H1 (cell line): ENCODE results near the gene COL27A1. TPM values are rescaled to one million over a fixed set of nuclear protein-coding genes. Genes with fewer than 3 reads are reported as not detected.

Experiments used
- CTCF ChIA-PET: fragments of 300-600 bp; sonication (Branson Sonifier 250); formaldehyde crosslinking; loops from one replicate; lab custom pipeline; 2021; ENCODE audit not compliant: partially characterized antibody; lab: Charles Lee
- POLR2A ChIA-PET: fragments of 300-600 bp; sonication (Branson Sonifier 250); formaldehyde crosslinking; loops from one replicate; lab custom pipeline; 2021; ENCODE audit warnings: inconsistent platforms; ENCODE audit not compliant: partially characterized antibody; lab: Charles Lee
- DNase-seq, 2 experiments: peaks; one replicate each; pipeline versions ENCODE4 v3.0.0 to v3.0.0-alpha.2; 2010 to 2022; ENCODE audit warnings: low spot score in 2 of 2, low read depth in 1 of 2, mixed read lengths in 1 of 2
- FAIRE-seq: peaks from 2 replicates; lab custom pipeline; 2011; peaks lifted over from hg19 to GRCh38; lab: Jason Lieb, UNC
- H2AFZ ChIP-seq: 2 replicates; pipeline ENCODE4 v1.8.1; 2012; ENCODE audit warnings: low read length, inconsistent platforms
- H2AK5ac ChIP-seq: 2 replicates; pipeline ENCODE4 v1.6.1; 2013; ENCODE audit warnings: low read depth, low read length
- H2BK120ac ChIP-seq: replicated peaks from 2 replicates; pipeline ENCODE3; 2013; ENCODE audit warnings: low read depth, low read length, inconsistent platforms
- H2BK12ac ChIP-seq: 2 replicates; pipeline ENCODE4 v1.6.1; 2013; ENCODE audit warnings: low read depth, low read length
- H2BK15ac ChIP-seq: 2 replicates; pipeline ENCODE4 v1.6.1; 2013; ENCODE audit warnings: low read length
- H2BK20ac ChIP-seq: 2 replicates; pipeline ENCODE4 v1.6.1; 2013; ENCODE audit warnings: low read length
- H2BK5ac ChIP-seq: 2 replicates; pipeline ENCODE4 v1.6.1; 2013; ENCODE audit warnings: low read depth, low read length
- H3K14ac ChIP-seq: 2 replicates; pipeline ENCODE4 v1.6.1; 2013; ENCODE audit warnings: inconsistent platforms; ENCODE audit not compliant: insufficient read length
- H3K18ac ChIP-seq: 2 replicates; pipeline ENCODE4 v1.6.1; 2013; ENCODE audit warnings: low read length; ENCODE audit errors: extremely low read depth
- H3K23ac ChIP-seq: 2 replicates; pipeline ENCODE4 v1.6.1; 2013; ENCODE audit warnings: inconsistent platforms; ENCODE audit not compliant: insufficient read length
- H3K23me2 ChIP-seq: 2 replicates; pipeline ENCODE4 v1.6.1; 2013; ENCODE audit warnings: low read depth, low read length
- H3K27ac ChIP-seq: 2 replicates; pipeline ENCODE4 v1.6.1; 2011; ENCODE audit warnings: low read depth, low read length, inconsistent platforms
- H3K27me3 ChIP-seq, 4 experiments: replicated peaks in 1 of 4; 1 replicate in 1 of 4; 2 replicates in 3 of 4; pipeline versions ENCODE4 v1.6.1 to v1.8.1; 2011 to 2013; ENCODE audit warnings: low read length in 3 of 4, mild to moderate bottlenecking in 3 of 4, inconsistent platforms in 2 of 4, mixed read lengths in 2 of 4, moderate library complexity in 1 of 4; ENCODE audit not compliant: control insufficient read depth in 3 of 4, insufficient read depth in 3 of 4; ENCODE audit errors: extremely low read depth in 1 of 4
- H3K36me3 ChIP-seq, 4 experiments: 2 replicates each; pipeline versions ENCODE4 v1.6.1 to v1.8.1; 2011 to 2013; ENCODE audit warnings: mild to moderate bottlenecking in 4 of 4, low read length in 3 of 4, moderate library complexity in 2 of 4, control low read depth in 1 of 4, inconsistent platforms in 1 of 4; ENCODE audit not compliant: insufficient read depth in 4 of 4, control insufficient read depth in 2 of 4
- H3K4ac ChIP-seq: replicated peaks from 2 replicates; pipeline ENCODE3; 2013; ENCODE audit warnings: low read length, low read depth, mixed read lengths, inconsistent platforms; ENCODE audit not compliant: insufficient read length
- H3K4me1 ChIP-seq, 4 experiments: replicated peaks in 1 of 4; 1 replicate in 1 of 4; 2 replicates in 3 of 4; pipeline versions ENCODE4 v1.6.1 to v1.8.1; 2011 to 2013; ENCODE audit warnings: low read length in 3 of 4, inconsistent platforms in 2 of 4, mixed read lengths in 1 of 4; ENCODE audit not compliant: insufficient read depth in 4 of 4, control insufficient read depth in 3 of 4
- H3K4me2 ChIP-seq, 2 experiments: 2 replicates each; pipeline versions ENCODE4 v1.6.1 to v1.8.1; 2011 to 2013; ENCODE audit warnings: low read depth in 2 of 2, low read length in 2 of 2, control low read depth in 1 of 2, inconsistent platforms in 1 of 2, mild to moderate bottlenecking in 1 of 2; ENCODE audit not compliant: insufficient read depth in 1 of 2
- H3K4me3 ChIP-seq, 4 experiments: fragments of 200-600, 300-600 bp in 1 of 4; sonication (generic), shearing (Covaris generic), sonication (Bioruptor Twin) in 1 of 4; 2 replicates each; pipeline versions ENCODE4 v1.5.1 to v1.8.1; 2011 to 2016; ENCODE audit warnings: low read length in 4 of 4, low read depth in 3 of 4, control low read depth in 2 of 4, inconsistent platforms in 2 of 4, mild to moderate bottlenecking in 2 of 4, mixed read lengths in 1 of 4, moderate library complexity in 1 of 4; ENCODE audit not compliant: insufficient read depth in 2 of 4; ENCODE audit errors: extremely low read depth in 1 of 4
- H3K56ac ChIP-seq: replicated peaks from 2 replicates; pipeline ENCODE3; 2013; ENCODE audit warnings: low read depth, mild to moderate bottlenecking, mixed read lengths, low read length, inconsistent platforms; ENCODE audit not compliant: insufficient read length
- H3K79me1 ChIP-seq: 2 replicates; pipeline ENCODE4 v1.6.1; 2013; ENCODE audit warnings: low read depth, low read length, control low read depth
- H3K79me2 ChIP-seq, 2 experiments: 2 replicates each; pipeline versions ENCODE4 v1.6.1 to v1.8.1; 2012 to 2013; ENCODE audit warnings: low read length in 2 of 2, mild to moderate bottlenecking in 2 of 2, inconsistent platforms in 1 of 2; ENCODE audit not compliant: insufficient read depth in 2 of 2, control insufficient read depth in 1 of 2
- H3K9ac ChIP-seq, 4 experiments: replicated peaks in 1 of 4; 1 replicate in 1 of 4; 2 replicates in 3 of 4; pipeline versions ENCODE4 v1.6.1 to v1.8.1; 2011 to 2013; ENCODE audit warnings: low read depth in 3 of 4, low read length in 3 of 4, control low read depth in 2 of 4, mild to moderate bottlenecking in 2 of 4, moderate library complexity in 2 of 4, inconsistent platforms in 1 of 4; ENCODE audit errors: extremely low read depth in 1 of 4
- H3K9me3 ChIP-seq, 2 experiments: 2 replicates each; pipeline versions ENCODE4 v1.6.1 to v1.8.1; 2012 to 2013; ENCODE audit warnings: mild to moderate bottlenecking in 2 of 2, moderate library complexity in 2 of 2, control low read depth in 1 of 2, inconsistent platforms in 1 of 2, low read depth in 1 of 2, low read length in 1 of 2, mixed read lengths in 1 of 2; ENCODE audit not compliant: insufficient read depth in 2 of 2
- H4K20me1 ChIP-seq, 2 experiments: replicated peaks in 1 of 2; 2 replicates each; pipeline versions ENCODE3 to v1.8.1; 2011 to 2013; ENCODE audit warnings: inconsistent platforms in 2 of 2, low read length in 2 of 2, mild to moderate bottlenecking in 1 of 2; ENCODE audit not compliant: insufficient read depth in 2 of 2, control insufficient read depth in 1 of 2
- H4K5ac ChIP-seq: 2 replicates; pipeline ENCODE4 v1.6.1; 2013; ENCODE audit warnings: low read length, low read depth, mixed read lengths, inconsistent platforms; ENCODE audit not compliant: insufficient read length
- H4K8ac ChIP-seq: 2 replicates; pipeline ENCODE4 v1.8.0; 2013; ENCODE audit warnings: mild to moderate bottlenecking, moderate library complexity, low read length, inconsistent platforms; ENCODE audit not compliant: insufficient read depth; ENCODE audit errors: extremely low read depth
- H4K91ac ChIP-seq: replicated peaks from 2 replicates; pipeline ENCODE3; 2013; ENCODE audit warnings: low read length, mixed read lengths, inconsistent platforms; ENCODE audit not compliant: insufficient read length
- BRCA1 ChIP-seq: IDR thresholded peaks from 2 replicates; pipeline ENCODE4 v1.6.1; 2012; ENCODE audit warnings: low read depth, low read length, improper control_type of control experiment
- CHD2 ChIP-seq: IDR thresholded peaks from 2 replicates; pipeline ENCODE4 v1.6.1; 2012; ENCODE audit warnings: low read length, improper control_type of control experiment
- FOSL1 ChIP-seq: IDR thresholded peaks from 2 replicates; pipeline ENCODE4 v1.6.1; 2011; ENCODE audit warnings: mild to moderate bottlenecking, low read depth, low read length, moderate library complexity; ENCODE audit not compliant: insufficient read depth
- GABPA ChIP-seq: IDR thresholded peaks from 2 replicates; pipeline ENCODE4 v1.6.1; 2011; ENCODE audit warnings: mild to moderate bottlenecking, low read length, moderate library complexity, borderline replicate concordance; ENCODE audit not compliant: insufficient read depth
- JUN ChIP-seq: IDR thresholded peaks from 2 replicates; pipeline ENCODE4 v1.6.1; 2011; ENCODE audit warnings: low read depth, mild to moderate bottlenecking, improper control_type of control experiment, low read length
- KDM1A ChIP-seq: fragments of 200-600, 300-600 bp; sonication (generic); IDR thresholded peaks from 2 replicates; pipeline ENCODE4 v1.7.1; 2016; ENCODE audit warnings: mild to moderate bottlenecking, low read length, borderline replicate concordance
- MAFK ChIP-seq: IDR thresholded peaks from 2 replicates; pipeline ENCODE4 v1.6.1; 2012; ENCODE audit warnings: low read depth, mild to moderate bottlenecking, improper control_type of control experiment, low read length
- NANOG ChIP-seq: IDR thresholded peaks from 2 replicates; pipeline ENCODE4 v1.6.1; 2011; ENCODE audit warnings: low read length, low read depth, mild to moderate bottlenecking, inconsistent platforms; ENCODE audit not compliant: insufficient read depth, poor library complexity, severe bottlenecking
- RAD21 ChIP-seq, 2 experiments: IDR thresholded peaks in 1 of 2; conservative IDR thresholded peaks in 1 of 2; 2 replicates each; pipeline ENCODE4 v1.6.1; 2011; ENCODE audit warnings: low read depth in 2 of 2, low read length in 2 of 2, improper control_type of control experiment in 1 of 2, inconsistent platforms in 1 of 2, mild to moderate bottlenecking in 1 of 2, moderate library complexity in 1 of 2
- RBBP5 ChIP-seq: IDR thresholded peaks from 2 replicates; pipeline ENCODE4 v1.7.1; 2012; ENCODE audit warnings: low read depth, mild to moderate bottlenecking, inconsistent platforms, low read length, moderate library complexity, borderline replicate concordance
- TAF7 ChIP-seq: optimal IDR thresholded peaks from 2 replicates; pipeline ENCODE3; 2011; ENCODE audit warnings: low read depth, mild to moderate bottlenecking, inconsistent platforms, low read length, moderate library complexity, borderline replicate concordance
- WGBS, 2 experiments: shearing (Covaris generic) in 1 of 2; methylation state at CpG; one replicate each; pipeline versions ENCODE4 v1.1.6 to v1.1.7; 2013 to 2015; ENCODE audit warnings: low lambda C conversion rate in 2 of 2, mixed read lengths in 2 of 2, inconsistent platforms in 1 of 2, low coverage in 1 of 2, missing lambda C conversion rate in 1 of 2; ENCODE audit not compliant: insufficient replicate concordance in 2 of 2, insufficient coverage in 1 of 2, insufficient read length in 1 of 2; ENCODE audit errors: extremely low coverage in 1 of 2, missing lambda C conversion rate in 1 of 2; 5-methylcytosine and 5-hydroxymethylcytosine counted together
- polyA plus RNA-seq, 7 experiments: library from polyadenylated mRNA; depleted of rRNA in 3 of 7; stranded (reverse) in 5 of 7; unstranded in 2 of 7; fragments of >200 nt in 5 of 7; fragments of 200-250 nt in 2 of 7; gene quantifications; 1 replicate in 5 of 7; 2 replicates in 1 of 7; 4 replicates in 1 of 7; pipeline versions ENCODE4 v1.2.1 to v1.2.3, GENCODE V29; 2011 to 2013; ENCODE audit warnings: missing spikeins in 2 of 7, mixed read lengths in 2 of 7
- total RNA-seq: library from RNA; stranded (reverse); fragmentation: NEBNext Ultra II Directional; extraction: Animal tissue kit (Norgen Biotek cat#: 25700); gene quantifications from 2 replicates; pipeline ENCODE4 v1.2.1, GENCODE V29; 2021

COL27A1 gene
- total and polyA plus RNA-seq, 2 of the 8 experiments (the other 6 are each of a cell fraction or from before 2014, with no cell fraction given): 15.1 to 22.8 TPM

DNA sequence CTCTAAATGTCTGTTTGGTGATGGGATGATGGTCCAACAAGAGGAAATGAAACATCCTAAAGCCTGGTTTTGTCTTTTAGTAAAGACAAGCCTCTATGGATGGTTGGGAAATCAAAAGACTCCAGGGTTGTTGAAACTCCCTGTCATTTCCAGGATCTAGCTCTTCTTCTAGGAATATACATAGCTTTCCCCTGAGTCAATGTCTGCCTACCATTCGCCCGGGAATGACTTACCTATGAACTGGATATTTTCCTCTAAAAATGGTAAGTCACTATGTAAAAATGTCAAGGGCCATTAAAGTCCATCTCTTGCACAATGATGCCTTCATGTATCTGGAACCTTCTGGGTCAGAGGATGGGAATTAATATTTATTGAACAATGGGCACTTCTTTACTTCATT lies 45.2 kb upstream of the COL27A1 start:
- no peak for DNase-seq
- Histone ChIP-seq H2BK5ac (no peak overlapping the region), H3K4ac (no peak overlapping the region), H3K4me1 (peaks cover 0 to 9% (median 7%) of the 10 kb centered on the region in 4 experiments; a peak in 6 of 7 replicates), H3K79me2 (no peaks in the 10 kb centered on the region), H4K91ac (no peak overlapping the region), H3K27me3 (peaks cover 0 to 17% (median 5%) of the 10 kb centered on the region in 4 experiments; a peak in 3 of 7 replicates), H4K8ac (no peak overlapping the region), H2BK20ac (no peak overlapping the region), H3K18ac (no peak overlapping the region), H3K9ac (no peak overlapping the region), H3K23ac (no peak overlapping the region), H3K14ac (no peak overlapping the region), H2BK15ac (no peak overlapping the region), H3K79me1 (no peaks in the 10 kb centered on the region), H4K20me1 (no peaks in the 10 kb centered on the region), H2BK120ac (no peak overlapping the region), H3K56ac (no peak overlapping the region), H3K27ac (no peak overlapping the region), H3K36me3 (no peaks in the 10 kb centered on the region), H2AK5ac (no peak overlapping the region), H4K5ac (no peak overlapping the region), H3K4me2 (no peak overlapping the region), H2BK12ac (no peak overlapping the region), H3K4me3 (no peak overlapping the region), H3K23me2 (no peaks in the 10 kb centered on the region; the same call in 1 of the 2 replicates), H2AFZ (no peak overlapping the region), H3K9me3 (no peaks in the 10 kb centered on the region)
- no peak for TF ChIP-seq FOSL1
- no peak for TF ChIP-seq JUN
- TF ChIP-seq RBBP5: no peak
- TF ChIP-seq BRCA1: no peak
- no peak for TF ChIP-seq NANOG
- no peak for TF ChIP-seq CHD2
- TF ChIP-seq GABPA: no peak
- no peak for TF ChIP-seq TAF7
- no peak for TF ChIP-seq KDM1A
- no peak for TF ChIP-seq MAFK
- TF ChIP-seq RAD21 (IDR thresholded peaks at IDR 0.05 in 1 of 2, conservative IDR thresholded peaks at IDR 0.05 in 1 of 2; ENCODE audit: low read depth in 2 of 2, low read length in 2 of 2): no peak
- ChIA-PET CTCF (interaction anchor here (0.7 to 17.7 kb wide), 13 partner anchors 11 to 180 kb away, joined by 3 to 206 read pairs (median 33); partner anchors contain the start of genes AMBP, COL27A1 and KIF12), POLR2A (interaction anchor here (2.4 kb wide), 1 partner anchor 11 kb away, joined by 6 read pairs; the partner anchor contains the start of gene KIF12)
- 85% methylated on average over 2 of the region's 2 CpGs; no CpG with 5 or more reads in 1 of the 2 experiments for WGBS, 2 experiments
- FAIRE-seq: no peak
